Astrocyte of the cerebellum (primary cell): ENCODE results near the gene EHBP1L1.

Experiments used
- DNase-seq: peaks from one replicate; pipeline ENCODE4 v3.0.0-alpha.2; 2011; ENCODE audit warnings: low read depth
- H3K4me3 ChIP-seq: 2 replicates; pipeline ENCODE4 v1.5.1; 2011; ENCODE audit warnings: mild to moderate bottlenecking, low read depth, low read length, moderate library complexity
- CTCF ChIP-seq: IDR thresholded peaks from 2 replicates; pipeline ENCODE4 v1.5.1; 2012; ENCODE audit warnings: low read length, low read depth, moderate library complexity, mild to moderate bottlenecking; ENCODE audit errors: missing control alignments
- in situ Hi-C: cut with HindIII; loops from 2 replicates; pipeline ENCODE4 v1.10.0; 2017; ENCODE audit warnings: low sequenced_read_pairs

Gene EHBP1L1

GRCh38 chr11:65580756-65581155, 4.9 kb downstream of the EHBP1L1 start:
- TF ChIP-seq CTCF = no peak
- no peak for DNase-seq
- in situ Hi-C loops = no loop called here
- H3K4me3 ChIP-seq = no peak overlapping the region

DNA sequence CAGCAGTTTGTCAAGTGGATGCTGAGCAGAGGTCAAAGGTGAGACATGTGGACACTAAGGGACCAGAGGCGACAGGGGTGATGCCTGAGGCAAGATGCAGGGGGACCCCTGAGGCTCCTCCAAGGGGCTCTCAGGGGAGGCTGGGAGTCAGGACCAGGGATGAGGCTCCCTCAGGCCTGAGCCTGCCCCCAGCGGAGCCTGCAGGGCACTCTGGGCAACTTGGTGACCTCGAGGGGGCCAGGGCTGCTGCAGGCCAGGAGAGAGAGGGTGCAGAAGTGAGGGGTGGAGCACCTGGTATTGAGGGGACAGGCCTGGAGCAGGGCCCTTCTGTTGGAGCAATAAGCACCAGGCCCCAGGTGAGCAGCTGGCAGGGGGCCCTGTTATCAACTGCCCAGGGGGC, 6.1 kb downstream of the EHBP1L1 start:
- in situ Hi-C loops = no loop called here
- TF ChIP-seq CTCF = no peak
- no peak overlapping the region for H3K4me3 ChIP-seq
- DNase-seq = no peak

GRCh38 chr11:65583589-65583988, 7.7 kb downstream of the EHBP1L1 start:
- TF ChIP-seq CTCF = no peak
- DNase-seq = no peak
- no peak overlapping the region for H3K4me3 ChIP-seq
- in situ Hi-C loops = no loop called here

DNA sequence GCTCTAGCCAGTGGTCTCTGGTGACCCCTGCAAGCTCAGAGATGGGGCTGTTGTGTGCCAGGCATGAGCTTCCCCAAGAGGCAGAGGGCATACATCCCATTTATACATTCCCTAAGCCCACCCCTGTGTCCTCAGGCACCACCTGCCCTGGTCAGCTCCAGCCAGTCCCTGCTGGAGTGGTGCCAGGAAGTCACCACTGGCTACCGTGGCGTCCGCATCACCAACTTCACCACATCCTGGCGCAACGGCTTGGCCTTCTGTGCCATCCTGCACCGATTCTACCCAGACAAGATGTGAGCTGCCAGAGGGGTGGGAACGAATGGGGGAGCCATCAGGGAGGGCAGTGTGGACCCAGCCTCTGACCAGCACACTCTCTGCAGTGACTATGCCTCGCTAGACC, 8.3 kb downstream of the EHBP1L1 start:
- TF ChIP-seq CTCF = no peak
- in situ Hi-C loops = no loop called here
- DNase-seq = no peak
- no peak overlapping the region for H3K4me3 ChIP-seq

DNA sequence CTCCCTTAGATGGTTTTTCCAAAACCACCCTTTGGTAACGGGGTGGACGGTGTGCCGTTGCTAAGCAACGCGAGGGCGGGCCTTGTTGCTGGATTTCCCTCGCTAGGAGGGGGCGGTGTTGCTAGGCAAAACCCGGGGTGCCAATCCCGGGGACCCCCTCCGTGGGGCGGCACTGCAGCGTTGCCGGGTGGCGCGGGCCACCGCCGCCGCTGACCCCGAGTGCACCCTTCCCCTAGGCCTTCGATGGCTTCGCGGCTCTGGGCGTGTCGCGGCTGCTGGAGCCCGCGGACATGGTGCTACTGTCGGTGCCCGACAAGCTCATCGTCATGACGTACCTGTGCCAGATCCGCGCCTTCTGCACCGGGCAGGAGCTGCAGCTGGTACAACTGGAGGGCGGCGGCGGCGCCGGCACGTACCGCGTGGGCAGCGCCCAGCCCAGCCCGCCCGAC, 8.9 kb downstream of the EHBP1L1 start:
- H3K4me3 ChIP-seq = no peak overlapping the region
- no peak for DNase-seq
- TF ChIP-seq CTCF = no peak
- in situ Hi-C loops = no loop called here

DNA sequence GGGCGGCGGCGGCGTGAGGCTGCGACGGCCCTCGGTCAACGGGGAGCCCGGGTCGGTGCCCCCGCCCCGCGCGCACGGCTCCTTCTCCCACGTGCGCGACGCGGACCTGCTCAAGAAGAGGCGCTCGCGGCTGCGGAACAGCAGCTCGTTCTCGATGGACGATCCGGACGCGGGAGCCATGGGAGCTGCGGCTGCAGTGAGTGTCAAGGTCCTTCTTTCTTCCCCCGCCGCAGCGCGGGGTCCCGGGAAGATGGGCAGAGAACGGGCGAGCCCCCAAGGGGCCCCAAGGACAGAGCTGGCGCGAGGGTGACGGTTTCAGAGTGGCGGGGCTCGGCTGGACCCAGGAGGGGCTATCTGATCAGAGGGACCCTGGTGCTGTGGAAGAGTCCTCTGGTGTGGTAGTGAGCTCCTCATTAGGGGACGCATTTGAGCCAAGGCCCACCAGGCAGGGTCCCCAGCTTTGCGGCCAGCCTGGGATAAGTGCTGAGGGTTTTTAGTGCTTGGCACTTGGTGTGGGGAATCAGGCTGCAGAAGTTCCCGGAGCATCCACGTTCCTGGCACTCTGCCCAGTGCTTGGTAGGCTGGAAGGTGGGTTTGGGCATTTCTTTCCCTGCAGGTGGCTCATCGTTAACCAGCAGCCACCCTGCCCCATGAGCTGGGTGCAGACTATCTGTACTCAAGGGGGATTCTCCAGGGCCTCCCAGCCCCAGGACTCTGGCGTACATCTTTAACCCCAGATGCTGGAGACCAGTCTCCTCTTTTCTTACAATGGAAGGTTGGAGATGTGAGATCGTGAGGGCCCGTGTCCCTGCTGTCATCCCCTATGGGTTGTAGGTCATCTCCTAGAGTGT, 9.8 kb downstream of the EHBP1L1 start:
- in situ Hi-C loops = no loop called here
- no peak for DNase-seq
- H3K4me3 ChIP-seq = no peak overlapping the region
- no peak for TF ChIP-seq CTCF

GRCh38 chr11:65586247-65586630, 10.4 kb downstream of the EHBP1L1 start:
- in situ Hi-C loops = no loop called here
- no peak for DNase-seq
- TF ChIP-seq CTCF = no peak
- H3K4me3 ChIP-seq = no peak overlapping the region
